GM20431 (cell line): ENCODE data around the gene CCDC122.

Source experiments
- in situ Hi-C: fragments of 300-500 bp; cut with MseI, MboI; formaldehyde crosslinking; loops from one replicate; pipeline ENCODE4 v1.15.0; 2020; ENCODE audit warnings: low sequenced_read_pairs; ENCODE audit not compliant: unreplicated experiment

Gene CCDC122

GRCh38 chr13:43808676-43809075, 70.9 kb downstream of the CCDC122 start:
- in situ Hi-C loops = loop anchor here (25.0 kb wide), 1 partner anchor 496 kb away; no protein-coding TSS in a partner anchor

DNA sequence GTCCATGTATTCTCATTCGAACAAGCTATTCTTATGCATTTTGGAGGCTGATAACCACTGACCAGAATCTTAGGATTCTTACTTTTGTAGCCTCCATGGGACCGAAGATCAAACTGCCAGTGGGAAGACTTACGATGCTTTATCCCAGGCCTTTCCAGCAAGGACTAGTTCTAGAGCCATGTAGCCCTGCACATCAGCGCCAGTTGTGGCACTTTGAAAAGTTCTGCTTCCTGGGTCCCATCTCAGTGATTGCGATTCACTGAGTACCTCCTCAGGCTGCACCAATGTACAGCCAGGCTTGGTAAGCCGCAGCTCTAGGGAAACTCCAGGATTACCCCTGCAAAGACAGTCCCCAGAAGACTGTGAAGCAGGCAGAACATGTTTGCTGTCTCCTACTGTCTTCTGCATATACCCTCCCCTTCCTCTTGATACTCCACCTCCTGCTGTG, 73.8 kb downstream of the CCDC122 start:
- in situ Hi-C loops = loop anchor here (25.0 kb wide), 1 partner anchor 493 kb away; no protein-coding TSS in a partner anchor

- in situ Hi-C loops = loop anchor here (25.0 kb wide), 1 partner anchor 493 kb away; no protein-coding TSS in a partner anchor
These were observed 74.5 kb downstream of the CCDC122 start for GRCh38 chr13:43805071-43805468.

DNA sequence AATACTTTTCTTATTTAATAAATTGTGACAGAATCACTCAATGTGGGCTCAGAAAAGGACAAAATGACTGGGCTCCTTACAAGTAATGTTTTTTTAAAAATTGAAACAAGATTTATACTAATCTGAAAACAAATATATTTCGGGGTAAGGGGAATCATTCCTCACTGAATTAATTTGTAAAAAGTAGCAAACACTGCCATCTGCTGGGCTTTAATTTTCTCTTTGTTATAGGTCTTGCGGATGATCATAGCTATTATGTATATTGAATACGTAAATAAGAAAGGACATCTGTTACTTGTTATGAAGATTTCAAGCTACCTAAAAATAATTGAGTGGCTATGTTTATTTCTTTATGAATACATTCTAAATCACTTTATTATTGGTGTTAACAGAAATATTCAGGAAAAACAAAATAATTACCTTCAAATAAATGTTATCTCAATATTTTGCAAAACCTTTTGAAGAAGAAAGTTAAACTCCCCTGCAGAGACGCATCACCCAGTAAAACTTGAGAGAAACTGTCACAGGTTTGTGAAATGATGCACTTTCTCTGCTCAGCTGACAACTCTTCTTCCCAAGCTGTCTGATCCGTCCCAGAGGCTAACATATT, 75.0 kb downstream of the CCDC122 start:
- in situ Hi-C loops = loop anchor here (25.0 kb wide), 1 partner anchor 492 kb away; no protein-coding TSS in a partner anchor

- in situ Hi-C loops = loop anchor here (25.0 kb wide), 1 partner anchor 490 kb away; no protein-coding TSS in a partner anchor
These were observed 77.0 kb downstream of the CCDC122 start for GRCh38 chr13:43802511-43802910.

DNA sequence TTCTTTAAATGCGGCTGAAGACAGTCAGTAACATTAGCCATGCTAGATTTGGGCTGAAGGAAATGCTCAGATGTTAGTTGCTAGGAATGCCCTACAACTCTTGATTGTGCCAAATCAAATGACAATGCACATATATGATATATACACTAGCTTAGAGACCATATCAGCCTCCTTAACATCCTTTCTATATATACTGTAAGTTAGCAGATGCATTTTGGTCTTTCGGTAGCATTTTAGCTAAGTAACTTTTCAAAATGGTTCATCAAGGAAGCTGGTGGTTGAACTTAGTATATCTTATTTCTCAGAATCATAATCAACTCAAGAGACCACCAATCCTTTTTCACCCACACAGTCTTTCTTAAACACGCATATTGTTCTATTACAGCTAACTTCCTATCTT, 78.7 kb downstream of the CCDC122 start:
- in situ Hi-C loops = loop anchor here (25.0 kb wide), 1 partner anchor 489 kb away; no protein-coding TSS in a partner anchor

- in situ Hi-C loops = no loop called here
These were observed 80.3 kb downstream of the CCDC122 start for GRCh38 chr13:43799191-43799590.

DNA sequence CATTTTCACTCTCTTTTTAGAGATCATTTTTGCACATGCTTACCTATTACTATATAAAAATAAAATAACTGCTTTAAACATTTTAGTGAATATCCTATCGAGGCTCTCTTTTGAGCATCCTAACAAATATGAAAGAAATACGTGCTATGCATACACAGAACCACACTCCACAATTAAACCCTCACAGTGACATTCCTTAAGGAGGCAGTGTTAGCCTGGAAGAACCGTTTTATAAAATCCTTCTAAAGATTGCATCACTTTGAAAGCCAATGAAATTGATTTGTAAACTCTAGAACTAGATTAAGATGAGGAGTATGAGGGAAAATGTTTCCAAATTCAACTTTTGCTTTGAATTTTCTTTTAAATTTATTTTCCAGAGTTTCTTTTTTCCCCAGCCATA, 81.7 kb downstream of the CCDC122 start:
- in situ Hi-C loops = no loop called here

GRCh38 chr13:43797159-43797558, 82.4 kb downstream of the CCDC122 start:
- in situ Hi-C loops = no loop called here

DNA sequence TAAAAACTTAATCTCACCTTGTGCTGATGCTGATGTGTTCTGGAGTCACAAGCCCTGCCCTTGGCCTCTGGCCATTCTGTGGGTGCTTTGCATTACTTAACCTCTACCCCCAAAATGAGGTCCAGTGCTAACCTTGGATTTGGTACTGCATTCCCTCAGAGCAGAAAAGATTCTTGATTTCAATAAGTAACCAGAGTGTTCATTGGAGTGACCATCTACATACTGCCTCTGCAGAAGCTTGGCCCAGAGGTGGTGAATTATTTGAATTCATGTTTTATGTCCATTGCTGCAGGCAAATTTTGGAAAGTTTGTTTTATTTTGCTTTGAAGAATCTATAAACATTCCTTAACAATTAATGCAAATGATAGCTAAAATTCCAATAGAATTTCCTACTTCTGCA, 85.1 kb downstream of the CCDC122 start:
- in situ Hi-C loops = no loop called here

GRCh38 chr13:43792076-43792881, 87.3 kb downstream of the CCDC122 start:
- in situ Hi-C loops = no loop called here

DNA sequence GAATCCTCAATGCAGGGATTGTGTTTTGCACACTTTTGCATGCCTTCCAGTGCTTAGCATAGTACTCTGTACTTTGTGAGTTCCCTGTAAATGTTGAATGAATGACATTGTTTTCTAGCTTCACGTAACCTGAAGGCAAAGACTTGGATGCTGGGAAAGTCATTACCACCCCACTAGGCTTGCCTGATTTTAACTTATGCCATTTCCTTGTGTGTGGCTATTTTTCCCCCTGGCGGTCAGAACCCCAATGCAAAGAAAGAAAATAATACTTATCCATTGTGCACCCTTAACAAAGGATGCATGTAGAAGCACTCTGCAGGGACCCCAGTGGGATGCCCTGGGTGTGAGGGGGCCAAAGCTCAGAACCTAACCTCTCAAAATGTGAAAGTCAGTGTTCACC, 91.5 kb downstream of the CCDC122 start:
- in situ Hi-C loops = no loop called here

DNA sequence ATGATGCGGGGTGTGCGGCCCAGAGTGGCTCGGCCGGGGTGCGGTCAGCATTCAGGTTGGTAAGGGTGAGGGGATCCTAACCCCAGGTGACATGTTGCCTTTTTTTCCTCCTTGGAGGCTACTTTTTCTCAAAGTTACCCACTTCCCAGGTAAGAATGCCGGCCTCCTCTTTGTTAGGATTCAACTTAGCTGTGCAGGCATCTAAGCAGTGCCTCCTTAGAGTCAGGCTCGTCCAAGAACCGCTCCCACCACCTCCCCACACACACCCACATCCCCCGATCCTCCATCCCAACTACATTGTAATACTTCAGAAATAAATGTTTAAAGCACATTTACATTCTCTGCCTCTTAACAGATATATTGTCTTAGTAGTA, 92.0 kb downstream of the CCDC122 start:
- in situ Hi-C loops = no loop called here

GRCh38 chr13:43786766-43787517, 92.6 kb downstream of the CCDC122 start, which contains the start of gene ENOX1:
TSS of gene ENOX1 (minus strand) at chr13:43786972.
- in situ Hi-C loops = no loop called here

DNA sequence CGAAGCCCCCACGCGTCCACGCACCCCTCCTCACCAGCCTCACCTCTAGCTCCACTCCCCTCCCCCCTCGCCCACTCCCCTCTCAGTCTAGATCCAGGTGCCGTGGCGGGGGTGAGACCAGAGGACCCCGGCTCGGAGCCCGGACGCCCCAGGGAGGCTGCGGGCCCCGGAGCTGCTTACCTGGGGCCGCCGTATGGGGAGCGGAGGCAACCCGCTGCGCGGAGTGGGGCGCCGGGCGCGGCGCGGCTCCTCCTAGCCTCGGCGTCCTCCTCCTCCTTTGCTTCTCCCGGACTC, 93.1 kb downstream of the CCDC122 start:
- in situ Hi-C loops = no loop called here
